ENCODE measurements around the gene SLC22A15.

Gene SLC22A15

GRCh38 chr1:115978292-115978941 lies 2.1 kb downstream of the SLC22A15 start:
- in situ Hi-C loops (cut with MboI; ENCODE audit: low sequenced_read_pairs, unreplicated experiment), result loop anchor here (25.0 kb wide), 1 partner anchor 166 kb away; no protein-coding TSS in a partner anchor
- no peak for DNase-seq (ENCODE audit: low spot score)
- TF ChIP-seq CTCF (IDR thresholded peaks at IDR 0.05; ENCODE audit: borderline replicate concordance, control extremely low read depth, extremely low read depth, insufficient read depth, missing control alignments), result no peak

- no peak for TF ChIP-seq CTCF (IDR thresholded peaks at IDR 0.05; ENCODE audit: borderline replicate concordance, control extremely low read depth, extremely low read depth, insufficient read depth, missing control alignments)
- in situ Hi-C loops (cut with MboI; ENCODE audit: low sequenced_read_pairs, unreplicated experiment), result loop anchor here (25.0 kb wide), 1 partner anchor 168 kb away; no protein-coding TSS in a partner anchor
- no peak for DNase-seq (ENCODE audit: low spot score)
Measured at GRCh38 chr1:115980156-115980555, 3.8 kb downstream of the SLC22A15 start.

GRCh38 chr1:115980998-115981993 lies 5.0 kb downstream of the SLC22A15 start:
- DNase-seq (ENCODE audit: low spot score), result peak; percentile 59
- in situ Hi-C loops (cut with MboI; ENCODE audit: low sequenced_read_pairs, unreplicated experiment), result loop anchor here (25.0 kb wide), 1 partner anchor 169 kb away; no protein-coding TSS in a partner anchor
- TF ChIP-seq CTCF (IDR thresholded peaks at IDR 0.05; ENCODE audit: borderline replicate concordance, control extremely low read depth, extremely low read depth, insufficient read depth, missing control alignments), result peak; percentile 43

- no peak for TF ChIP-seq CTCF (IDR thresholded peaks at IDR 0.05; ENCODE audit: borderline replicate concordance, control extremely low read depth, extremely low read depth, insufficient read depth, missing control alignments)
- in situ Hi-C loops (cut with MboI; ENCODE audit: low sequenced_read_pairs, unreplicated experiment), result loop anchor here (25.0 kb wide), 1 partner anchor 170 kb away; no protein-coding TSS in a partner anchor
- peak; percentile 28 for DNase-seq (ENCODE audit: low spot score)
Measured at GRCh38 chr1:115982400-115982799, 6.1 kb downstream of the SLC22A15 start.

GRCh38 chr1:115983584-115983983 lies 7.3 kb downstream of the SLC22A15 start:
- in situ Hi-C loops (cut with MboI; ENCODE audit: low sequenced_read_pairs, unreplicated experiment), result loop anchor here (25.0 kb wide), 1 partner anchor 171 kb away; no protein-coding TSS in a partner anchor
- DNase-seq (ENCODE audit: low spot score), result no peak
- no peak for TF ChIP-seq CTCF (IDR thresholded peaks at IDR 0.05; ENCODE audit: borderline replicate concordance, control extremely low read depth, extremely low read depth, insufficient read depth, missing control alignments)

- DNase-seq (ENCODE audit: low spot score), result no peak
- in situ Hi-C loops (cut with MboI; ENCODE audit: low sequenced_read_pairs, unreplicated experiment), result loop anchor here (25.0 kb wide), 1 partner anchor 175 kb away; no protein-coding TSS in a partner anchor
- TF ChIP-seq CTCF (IDR thresholded peaks at IDR 0.05; ENCODE audit: borderline replicate concordance, control extremely low read depth, extremely low read depth, insufficient read depth, missing control alignments), result no peak
Measured at GRCh38 chr1:115987623-115988022, 11.3 kb downstream of the SLC22A15 start.
